ENCODE results near the gene PCBP3. TPM values are rescaled to one million over a fixed set of nuclear protein-coding genes. Genes with fewer than 3 reads are reported as not detected.

PCBP3 gene
- total and polyA plus RNA-seq, 2 of the 8 experiments (the other 6 are each of a cell fraction or from before 2014, with no cell fraction given): 3.5 to 6.3 TPM

GRCh38 chr21:45764792-45765191 is 121.3 kb downstream of the PCBP3 start:
- no peak overlapping the region for H3K4me3 ChIP-seq (ENCODE audit: extremely low read depth in 1 of 4, insufficient read depth in 2 of 4, low read depth in 3 of 4, low read length in 4 of 4)

More at GRCh38 chr21:45764792-45765191, 121.3 kb downstream of the PCBP3 start:
- Histone ChIP-seq H4K20me1 (replicated peaks in 1 of 2; ENCODE audit: control insufficient read depth in 1 of 2, insufficient read depth in 2 of 2, low read length in 2 of 2) (peaks cover 0 to 2% of the 10 kb centered on the region in 2 experiments), H3K9ac (replicated peaks in 1 of 4; ENCODE audit: extremely low read depth in 1 of 4, low read depth in 3 of 4, low read length in 3 of 4) (no peak overlapping the region), H2BK20ac (ENCODE audit: low read length) (no peak overlapping the region), H3K36me3 (ENCODE audit: control insufficient read depth in 2 of 4, insufficient read depth in 4 of 4, low read length in 3 of 4) (no peaks in the 10 kb centered on the region), H3K23ac (ENCODE audit: insufficient read length) (no peak overlapping the region), H2BK15ac (ENCODE audit: low read length) (no peak overlapping the region), H2BK5ac (ENCODE audit: low read depth, low read length) (no peak overlapping the region), H3K4me1 (replicated peaks in 1 of 4; ENCODE audit: control insufficient read depth in 3 of 4, insufficient read depth in 4 of 4, low read length in 3 of 4) (0 out of 7 replicates have a peak, but pooled peaks cover 0 to 2% (median 0%) of the 10 kb centered on the region in 4 experiments), H4K5ac (ENCODE audit: insufficient read length, low read depth, low read length) (no peak overlapping the region), H2AK5ac (ENCODE audit: low read depth, low read length) (no peak overlapping the region), H3K18ac (ENCODE audit: extremely low read depth, low read length) (no peak overlapping the region), H4K91ac (replicated peaks; ENCODE audit: insufficient read length, low read length) (no peak overlapping the region), H2BK120ac (replicated peaks; ENCODE audit: low read depth, low read length) (no peak overlapping the region), H3K56ac (replicated peaks; ENCODE audit: insufficient read length, low read depth, low read length) (no peak overlapping the region), H3K27me3 (replicated peaks in 1 of 4; ENCODE audit: control insufficient read depth in 3 of 4, extremely low read depth in 1 of 4, insufficient read depth in 3 of 4, low read length in 3 of 4) (no peaks in the 10 kb centered on the region), H3K4ac (replicated peaks; ENCODE audit: insufficient read length, low read depth, low read length) (no peak overlapping the region), H3K9me3 (ENCODE audit: insufficient read depth in 2 of 2, low read depth in 1 of 2, low read length in 1 of 2) (no peaks in the 10 kb centered on the region), H3K79me2 (ENCODE audit: control insufficient read depth in 1 of 2, insufficient read depth in 2 of 2, low read length in 2 of 2) (no peaks in the 10 kb centered on the region), H2AFZ (ENCODE audit: low read length) (no peak overlapping the region), H3K27ac (ENCODE audit: low read depth, low read length) (no peak overlapping the region), H4K8ac (ENCODE audit: extremely low read depth, insufficient read depth, low read length) (no peak overlapping the region), H2BK12ac (ENCODE audit: low read depth, low read length) (no peak overlapping the region), H3K4me2 (ENCODE audit: insufficient read depth in 1 of 2, low read depth in 2 of 2, low read length in 2 of 2) (no peak overlapping the region), H3K23me2 (ENCODE audit: low read depth, low read length) (no peaks in the 10 kb centered on the region), H3K79me1 (ENCODE audit: low read depth, low read length) (no peaks in the 10 kb centered on the region; the same call in 1 of the 2 replicates), H3K14ac (ENCODE audit: insufficient read length) (no peak overlapping the region)
- WGBS, 2 experiments (ENCODE audit: extremely low coverage in 1 of 2, insufficient coverage in 1 of 2, insufficient read length in 1 of 2, insufficient replicate concordance in 2 of 2, low coverage in 1 of 2, low lambda C conversion rate in 2 of 2, missing lambda C conversion rate in 1 of 2): 92% methylated on average over 9 of the region's 9 CpGs; no CpG with 5 or more reads in 1 of the 2 experiments
- TF ChIP-seq EP300 (IDR thresholded peaks at IDR 0.05; ENCODE audit: borderline replicate concordance in 1 of 2, low read depth in 2 of 2, low read length in 2 of 2) (no peak), TBP (IDR thresholded peaks at IDR 0.05; ENCODE audit: low read depth, low read length) (no peak), JUN (IDR thresholded peaks at IDR 0.05; ENCODE audit: low read depth, low read length) (no peak), RAD21 (IDR thresholded peaks at IDR 0.05 in 1 of 2, conservative IDR thresholded peaks at IDR 0.05 in 1 of 2; ENCODE audit: low read depth in 2 of 2, low read length in 2 of 2) (no peak), BCL11A (IDR thresholded peaks at IDR 0.05; ENCODE audit: low read depth in 2 of 2, low read length in 2 of 2) (no peak), KDM5A (IDR thresholded peaks at IDR 0.05; ENCODE audit: low read length) (no peak)
- TF ChIP-seq, protein P1, sequence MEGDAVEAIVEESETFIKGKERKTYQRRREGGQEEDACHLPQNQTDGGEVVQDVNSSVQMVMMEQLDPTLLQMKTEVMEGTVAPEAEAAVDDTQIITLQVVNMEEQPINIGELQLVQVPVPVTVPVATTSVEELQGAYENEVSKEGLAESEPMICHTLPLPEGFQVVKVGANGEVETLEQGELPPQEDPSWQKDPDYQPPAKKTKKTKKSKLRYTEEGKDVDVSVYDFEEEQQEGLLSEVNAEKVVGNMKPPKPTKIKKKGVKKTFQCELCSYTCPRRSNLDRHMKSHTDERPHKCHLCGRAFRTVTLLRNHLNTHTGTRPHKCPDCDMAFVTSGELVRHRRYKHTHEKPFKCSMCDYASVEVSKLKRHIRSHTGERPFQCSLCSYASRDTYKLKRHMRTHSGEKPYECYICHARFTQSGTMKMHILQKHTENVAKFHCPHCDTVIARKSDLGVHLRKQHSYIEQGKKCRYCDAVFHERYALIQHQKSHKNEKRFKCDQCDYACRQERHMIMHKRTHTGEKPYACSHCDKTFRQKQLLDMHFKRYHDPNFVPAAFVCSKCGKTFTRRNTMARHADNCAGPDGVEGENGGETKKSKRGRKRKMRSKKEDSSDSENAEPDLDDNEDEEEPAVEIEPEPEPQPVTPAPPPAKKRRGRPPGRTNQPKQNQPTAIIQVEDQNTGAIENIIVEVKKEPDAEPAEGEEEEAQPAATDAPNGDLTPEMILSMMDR (IDR thresholded peaks at IDR 0.05; ENCODE audit: control extremely low read depth in 1 of 3, insufficient read depth in 1 of 3, low read depth in 1 of 3, low read length in 3 of 3): no peak
- DNase-seq (ENCODE audit: low read depth in 1 of 2, low spot score in 2 of 2): no peak
- ChIA-PET CTCF (ENCODE audit: partially characterized antibody) (interaction anchor here (0.7 kb wide), 1 partner anchor 88 kb away, joined by 3 read pairs; no protein-coding TSS in a partner anchor), POLR2A (ENCODE audit: partially characterized antibody) (no interaction called here)
- FAIRE-seq: no peak
